Measurements from ENCODE around the gene DIPK1B. TPM values are rescaled to one million over a fixed set of nuclear protein-coding genes. Genes with fewer than 3 reads are reported as not detected.

DIPK1B gene
- total RNA-seq, 1 donor from 2014 or later, result 293 TPM

DNA sequence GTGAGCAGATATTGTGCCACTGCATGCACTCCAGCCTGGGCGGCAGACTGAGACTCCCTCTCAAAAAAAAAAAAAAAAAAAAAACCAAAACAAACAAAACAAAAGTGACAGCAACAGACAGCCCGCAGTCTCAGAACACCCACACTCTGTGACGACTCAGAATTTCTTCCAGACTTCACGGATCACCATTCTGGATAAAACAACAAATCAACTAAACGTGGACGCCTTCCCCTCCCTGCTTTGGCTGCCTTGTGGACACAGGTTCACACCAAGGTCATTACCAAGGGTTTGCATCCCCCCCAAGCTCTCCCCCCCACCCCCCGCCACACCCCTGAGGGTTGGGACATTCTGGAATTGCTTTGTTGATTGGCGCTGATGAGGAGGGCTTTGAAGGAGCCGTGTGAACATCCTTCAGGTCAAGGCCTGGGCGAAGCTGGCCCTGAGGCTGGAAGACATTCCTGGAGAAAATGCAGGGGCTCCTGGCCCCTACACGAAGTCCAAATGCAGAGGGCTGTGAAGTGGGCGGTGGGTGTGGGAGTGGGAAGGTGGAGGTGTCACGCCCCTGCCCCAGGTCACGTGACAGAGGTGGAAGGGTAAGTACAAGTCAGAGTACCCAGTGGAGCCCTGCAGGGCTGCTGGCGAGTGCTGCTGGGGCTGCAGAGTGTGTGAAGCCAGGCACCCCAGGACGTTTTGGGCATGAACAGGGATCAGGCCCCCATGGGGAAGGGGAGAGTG, 20.2 kb downstream of the DIPK1B start:
- H3K27me3 Mint-ChIP-seq (ENCODE audit: unreplicated experiment), result peaks cover 17% of the 10 kb centered on the region
- no peak for DNase-seq (ENCODE audit: low spot score)
- H3K9me3 Mint-ChIP-seq (ENCODE audit: unreplicated experiment), result no peaks in the 10 kb centered on the region
- peaks cover 3% of the 10 kb centered on the region for H3K36me3 Mint-ChIP-seq (ENCODE audit: low read depth, unreplicated experiment)
- no peaks in the 10 kb centered on the region for H3K4me1 Mint-ChIP-seq (ENCODE audit: unreplicated experiment)
- no peak overlapping the region for H3K4me3 Mint-ChIP-seq (ENCODE audit: unreplicated experiment)
- TF ChIP-seq, protein P1, sequence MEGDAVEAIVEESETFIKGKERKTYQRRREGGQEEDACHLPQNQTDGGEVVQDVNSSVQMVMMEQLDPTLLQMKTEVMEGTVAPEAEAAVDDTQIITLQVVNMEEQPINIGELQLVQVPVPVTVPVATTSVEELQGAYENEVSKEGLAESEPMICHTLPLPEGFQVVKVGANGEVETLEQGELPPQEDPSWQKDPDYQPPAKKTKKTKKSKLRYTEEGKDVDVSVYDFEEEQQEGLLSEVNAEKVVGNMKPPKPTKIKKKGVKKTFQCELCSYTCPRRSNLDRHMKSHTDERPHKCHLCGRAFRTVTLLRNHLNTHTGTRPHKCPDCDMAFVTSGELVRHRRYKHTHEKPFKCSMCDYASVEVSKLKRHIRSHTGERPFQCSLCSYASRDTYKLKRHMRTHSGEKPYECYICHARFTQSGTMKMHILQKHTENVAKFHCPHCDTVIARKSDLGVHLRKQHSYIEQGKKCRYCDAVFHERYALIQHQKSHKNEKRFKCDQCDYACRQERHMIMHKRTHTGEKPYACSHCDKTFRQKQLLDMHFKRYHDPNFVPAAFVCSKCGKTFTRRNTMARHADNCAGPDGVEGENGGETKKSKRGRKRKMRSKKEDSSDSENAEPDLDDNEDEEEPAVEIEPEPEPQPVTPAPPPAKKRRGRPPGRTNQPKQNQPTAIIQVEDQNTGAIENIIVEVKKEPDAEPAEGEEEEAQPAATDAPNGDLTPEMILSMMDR (IDR thresholded peaks at IDR 0.05; ENCODE audit: unreplicated experiment), result no peak
- no peak overlapping the region for H3K27ac Mint-ChIP-seq (ENCODE audit: unreplicated experiment)

DNA sequence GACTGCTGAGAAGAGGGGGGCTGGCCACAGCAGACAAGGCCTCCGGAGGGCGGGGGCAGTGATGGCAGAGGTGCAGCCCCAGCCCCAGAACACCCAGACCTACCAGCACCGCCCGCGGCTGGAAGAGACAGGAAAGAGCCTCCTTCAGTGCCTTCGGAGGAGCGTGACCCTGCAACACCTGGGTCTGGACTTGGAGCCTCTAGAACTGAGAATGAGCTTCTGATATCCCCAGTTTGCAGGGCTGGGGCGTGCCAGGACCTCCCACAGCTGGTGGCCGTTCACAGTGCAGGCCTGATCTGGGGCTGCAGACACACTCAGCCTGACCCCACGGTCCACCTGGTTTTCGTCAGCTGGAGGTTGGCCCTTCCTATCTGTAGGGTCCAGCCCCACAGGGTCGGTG, 21.2 kb downstream of the DIPK1B start:
- H3K27ac Mint-ChIP-seq (ENCODE audit: unreplicated experiment), result no peak overlapping the region
- H3K36me3 Mint-ChIP-seq (ENCODE audit: low read depth, unreplicated experiment), result peaks cover 3% of the 10 kb centered on the region
- H3K4me3 Mint-ChIP-seq (ENCODE audit: unreplicated experiment), result no peak overlapping the region
- DNase-seq (ENCODE audit: low spot score), result no peak
- peaks cover 17% of the 10 kb centered on the region for H3K27me3 Mint-ChIP-seq (ENCODE audit: unreplicated experiment)
- H3K9me3 Mint-ChIP-seq (ENCODE audit: unreplicated experiment), result no peaks in the 10 kb centered on the region
- TF ChIP-seq, protein P1 (IDR thresholded peaks at IDR 0.05; ENCODE audit: unreplicated experiment), result no peak
- no peaks in the 10 kb centered on the region for H3K4me1 Mint-ChIP-seq (ENCODE audit: unreplicated experiment)

DNA sequence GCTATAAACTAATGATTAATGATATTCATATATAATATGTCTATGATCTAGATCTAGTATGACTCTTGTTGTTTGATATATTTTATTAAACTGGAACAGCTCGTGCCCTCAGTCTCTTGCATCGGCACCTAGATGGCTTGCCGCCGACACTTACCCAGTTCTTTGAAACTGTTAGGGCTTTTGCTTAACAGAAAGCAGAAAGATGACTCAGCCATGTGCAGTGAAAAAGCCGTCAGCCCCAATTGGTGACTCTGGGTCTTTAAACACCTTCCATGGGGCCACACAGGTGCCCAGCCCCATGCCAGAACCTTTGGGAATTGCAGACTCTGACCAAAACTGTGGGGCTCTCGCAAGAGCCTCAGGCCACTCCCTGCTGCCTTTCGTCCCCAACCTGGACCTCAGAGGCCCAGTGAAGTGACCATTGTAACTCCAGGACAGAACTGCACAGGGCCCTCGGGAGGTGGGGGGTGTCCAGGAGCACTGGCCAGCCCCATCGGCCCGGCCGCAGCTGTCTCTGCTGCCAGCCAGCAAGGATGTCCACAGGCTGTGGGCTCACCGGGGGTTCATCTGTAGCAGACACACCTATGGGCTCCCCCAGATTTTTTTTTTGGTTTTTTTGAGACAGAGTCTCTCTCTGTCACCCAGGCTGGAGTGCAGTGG, 22.6 kb downstream of the DIPK1B start:
- H3K27ac Mint-ChIP-seq (ENCODE audit: unreplicated experiment), result no peak overlapping the region
- TF ChIP-seq, protein P1 (IDR thresholded peaks at IDR 0.05; ENCODE audit: unreplicated experiment), result no peak
- DNase-seq (ENCODE audit: low spot score), result no peak
- no peaks in the 10 kb centered on the region for H3K4me1 Mint-ChIP-seq (ENCODE audit: unreplicated experiment)
- H3K9me3 Mint-ChIP-seq (ENCODE audit: unreplicated experiment), result no peaks in the 10 kb centered on the region
- H3K4me3 Mint-ChIP-seq (ENCODE audit: unreplicated experiment), result no peak overlapping the region
- H3K27me3 Mint-ChIP-seq (ENCODE audit: unreplicated experiment), result peaks cover 16% of the 10 kb centered on the region
- no peaks in the 10 kb centered on the region for H3K36me3 Mint-ChIP-seq (ENCODE audit: low read depth, unreplicated experiment)

DNA sequence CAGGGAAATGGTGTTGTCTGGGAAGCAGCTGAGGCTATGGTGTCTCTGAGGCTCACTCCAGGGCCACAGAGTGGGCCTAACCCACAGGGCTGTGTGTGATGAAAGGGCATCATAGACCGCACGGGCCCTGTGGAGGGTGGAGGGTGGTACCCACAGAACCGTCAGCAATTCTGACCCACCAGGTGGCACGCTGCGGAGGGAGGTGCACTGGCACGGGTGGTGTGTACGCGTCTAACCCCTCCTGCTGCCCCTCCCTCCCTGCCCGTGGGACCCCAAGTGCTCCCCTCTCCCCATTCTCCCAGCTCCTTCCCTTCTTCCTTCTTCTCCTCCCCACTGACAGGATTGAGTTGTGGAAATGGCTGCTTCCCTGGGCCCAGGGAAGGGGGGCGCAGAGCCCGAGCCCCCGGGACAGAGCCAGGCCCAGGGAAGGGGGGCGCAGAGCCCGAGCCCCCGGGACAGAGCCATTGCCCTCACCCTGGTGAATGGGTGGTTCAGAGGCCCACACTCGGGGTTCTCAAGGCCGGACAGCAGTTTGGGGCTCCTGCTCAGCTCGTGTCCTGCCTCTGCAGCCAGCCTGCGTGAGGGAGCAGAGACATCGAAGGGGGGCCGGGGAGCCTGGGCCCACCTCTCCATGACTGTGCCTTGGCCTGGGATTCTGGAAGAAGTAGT, 23.6 kb downstream of the DIPK1B start:
- H3K4me3 Mint-ChIP-seq (ENCODE audit: unreplicated experiment), result no peak overlapping the region
- no peak overlapping the region for H3K27ac Mint-ChIP-seq (ENCODE audit: unreplicated experiment)
- peaks cover 11% of the 10 kb centered on the region for H3K27me3 Mint-ChIP-seq (ENCODE audit: unreplicated experiment)
- H3K4me1 Mint-ChIP-seq (ENCODE audit: unreplicated experiment), result no peaks in the 10 kb centered on the region
- H3K36me3 Mint-ChIP-seq (ENCODE audit: low read depth, unreplicated experiment), result no peaks in the 10 kb centered on the region
- no peaks in the 10 kb centered on the region for H3K9me3 Mint-ChIP-seq (ENCODE audit: unreplicated experiment)
- TF ChIP-seq, protein P1 (IDR thresholded peaks at IDR 0.05; ENCODE audit: unreplicated experiment), result no peak
- DNase-seq (ENCODE audit: low spot score), result no peak

Measured in endothelial cell (in vitro differentiated cells).